AG04450 (cell line): ENCODE measurements around the gene KIAA1671. TPM values are rescaled to one million over a fixed set of nuclear protein-coding genes. Genes with fewer than 3 reads are reported as not detected.

Experiments used
- CTCF ChIA-PET: fragments of 300-600, 350-600 bp; formaldehyde crosslinking; extraction: SDS; loops from one replicate; lab custom pipeline; 2022; ENCODE audit warnings: antibody characterized with exemption, inconsistent platforms; lab: Charles Lee
- POLR2A ChIA-PET: fragments of 350-600 bp; formaldehyde crosslinking; extraction: SDS; loops from one replicate; lab custom pipeline; 2021; ENCODE audit warnings: antibody characterized with exemption, inconsistent platforms; lab: Yijun Ruan, JAX
- DNase-seq: peaks from one replicate; pipeline ENCODE4 v3.0.0-alpha.2; 2011; ENCODE audit warnings: low read depth, low spot score
- H3K27ac ChIP-seq: one replicate; pipeline ENCODE4 v1.5.1; 2012; ENCODE audit warnings: low read depth, low read length, control low read depth
- H3K27me3 ChIP-seq: one replicate; pipeline ENCODE4 v1.6.0; 2012; ENCODE audit warnings: low read length; ENCODE audit not compliant: control insufficient read depth, insufficient read depth
- H3K4me3 ChIP-seq: 2 replicates; pipeline ENCODE4 v1.5.1; 2011; ENCODE audit warnings: mild to moderate bottlenecking, low read depth, low read length, control low read depth
- H3K9me3 ChIP-seq: 2 replicates; pipeline ENCODE4 v1.5.1; 2012; ENCODE audit warnings: low read length; ENCODE audit not compliant: control insufficient read depth, insufficient read depth
- CTCF ChIP-seq: IDR thresholded peaks from 2 replicates; pipeline ENCODE4 v1.5.1; 2011; ENCODE audit warnings: low read depth, low read length, control low read depth, inconsistent platforms
- polyA plus RNA-seq: library from polyadenylated mRNA; depleted of rRNA; stranded (reverse); fragments of >200 nt; gene quantifications from 2 replicates; pipeline ENCODE4 v1.2.3, GENCODE V29; 2011

Gene KIAA1671
- polyA plus RNA-seq, 1 experiment: 0.02 TPM

GRCh38 chr22:25137577-25138525 lies 185.3 kb downstream of the KIAA1671 start:
- POLR2A ChIA-PET: no interaction called here
- no peaks in the 10 kb centered on the region for H3K9me3 ChIP-seq
- no peak overlapping the region for H3K27ac ChIP-seq
- no peaks in the 10 kb centered on the region for H3K27me3 ChIP-seq
- CTCF ChIA-PET: no interaction called here
- TF ChIP-seq CTCF: no peak
- H3K4me3 ChIP-seq: no peak overlapping the region
- no peak for DNase-seq

- Histone ChIP-seq H3K27ac (no peak overlapping the region), H3K27me3 (no peaks in the 10 kb centered on the region), H3K9me3 (no peaks in the 10 kb centered on the region), H3K4me3 (no peak overlapping the region)
- CTCF ChIA-PET: no interaction called here
- no peak for DNase-seq
- POLR2A ChIA-PET: no interaction called here
- no peak for TF ChIP-seq CTCF
These were observed 186.5 kb downstream of the KIAA1671 start for GRCh38 chr22:25139062-25139461.

- POLR2A ChIA-PET: no interaction called here
- no peak for DNase-seq
- CTCF ChIA-PET: no interaction called here
These were observed 189.6 kb downstream of the KIAA1671 start for GRCh38 chr22:25142102-25142501.

GRCh38 chr22:25143156-25144076 lies 190.9 kb downstream of the KIAA1671 start:
- CTCF ChIA-PET: no interaction called here
- H3K9me3 ChIP-seq: no peaks in the 10 kb centered on the region

More at GRCh38 chr22:25142102-25142501, 189.6 kb downstream of the KIAA1671 start:
- Histone ChIP-seq H3K27me3 (no peaks in the 10 kb centered on the region), H3K9me3 (no peaks in the 10 kb centered on the region), H3K27ac (no peak overlapping the region), H3K4me3 (no peak overlapping the region)
- no peak for TF ChIP-seq CTCF

More at GRCh38 chr22:25143156-25144076, 190.9 kb downstream of the KIAA1671 start:
- Histone ChIP-seq H3K27ac (no peak overlapping the region), H3K27me3 (no peaks in the 10 kb centered on the region), H3K4me3 (no peak overlapping the region)
- POLR2A ChIA-PET: no interaction called here
- DNase-seq: no peak
- no peak for TF ChIP-seq CTCF
